ENCODE data around the gene HDGFL3. TPM values are rescaled to one million over a fixed set of nuclear protein-coding genes. Genes with fewer than 3 reads are reported as not detected.
"Not testable (repeated sequence)": the region's sequence is repeated elsewhere in the genome, so short reads cannot be mapped to it uniquely, and the experiment has no call there.

The HDGFL3 gene
- total RNA-seq, 1 donor from 2014 or later: 26.5 TPM

DNA sequence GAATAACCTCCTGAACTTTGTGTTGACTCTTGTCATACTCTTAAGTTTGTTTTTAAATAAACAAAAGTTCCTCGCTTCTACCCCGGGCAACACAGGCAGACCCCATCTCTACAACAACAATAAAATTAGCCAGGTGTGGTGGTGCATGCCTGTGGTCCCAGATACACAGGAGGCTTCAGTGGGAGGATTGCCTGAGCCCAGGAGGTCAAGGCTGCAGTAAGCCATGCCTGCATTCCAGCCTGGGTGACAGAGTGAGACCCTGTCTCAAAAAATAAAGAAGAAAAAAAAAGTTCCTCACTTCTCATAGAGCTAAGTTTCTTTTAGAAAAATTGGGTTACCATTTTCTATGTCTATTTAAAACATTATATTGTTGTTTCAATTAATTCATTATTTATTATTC lies 29.2 kb downstream of the HDGFL3 start:
- H3K9me3 ChIP-seq: no peaks in the 10 kb centered on the region
- TF ChIP-seq, protein P1, sequence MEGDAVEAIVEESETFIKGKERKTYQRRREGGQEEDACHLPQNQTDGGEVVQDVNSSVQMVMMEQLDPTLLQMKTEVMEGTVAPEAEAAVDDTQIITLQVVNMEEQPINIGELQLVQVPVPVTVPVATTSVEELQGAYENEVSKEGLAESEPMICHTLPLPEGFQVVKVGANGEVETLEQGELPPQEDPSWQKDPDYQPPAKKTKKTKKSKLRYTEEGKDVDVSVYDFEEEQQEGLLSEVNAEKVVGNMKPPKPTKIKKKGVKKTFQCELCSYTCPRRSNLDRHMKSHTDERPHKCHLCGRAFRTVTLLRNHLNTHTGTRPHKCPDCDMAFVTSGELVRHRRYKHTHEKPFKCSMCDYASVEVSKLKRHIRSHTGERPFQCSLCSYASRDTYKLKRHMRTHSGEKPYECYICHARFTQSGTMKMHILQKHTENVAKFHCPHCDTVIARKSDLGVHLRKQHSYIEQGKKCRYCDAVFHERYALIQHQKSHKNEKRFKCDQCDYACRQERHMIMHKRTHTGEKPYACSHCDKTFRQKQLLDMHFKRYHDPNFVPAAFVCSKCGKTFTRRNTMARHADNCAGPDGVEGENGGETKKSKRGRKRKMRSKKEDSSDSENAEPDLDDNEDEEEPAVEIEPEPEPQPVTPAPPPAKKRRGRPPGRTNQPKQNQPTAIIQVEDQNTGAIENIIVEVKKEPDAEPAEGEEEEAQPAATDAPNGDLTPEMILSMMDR (IDR thresholded peaks at IDR 0.05): no peak
- intact Hi-C loops (cut with DNase I): no loop called here
- DNase-seq: no peak
- H3K36me3 ChIP-seq: no peaks in the 10 kb centered on the region
- ATAC-seq: no peak
- no peak overlapping the region for H3K27ac ChIP-seq
- no peak overlapping the region for H3K4me3 ChIP-seq
- no peaks in the 10 kb centered on the region for H3K27me3 ChIP-seq (ENCODE audit: low read depth)
- H3K4me1 ChIP-seq: no peaks in the 10 kb centered on the region

DNA sequence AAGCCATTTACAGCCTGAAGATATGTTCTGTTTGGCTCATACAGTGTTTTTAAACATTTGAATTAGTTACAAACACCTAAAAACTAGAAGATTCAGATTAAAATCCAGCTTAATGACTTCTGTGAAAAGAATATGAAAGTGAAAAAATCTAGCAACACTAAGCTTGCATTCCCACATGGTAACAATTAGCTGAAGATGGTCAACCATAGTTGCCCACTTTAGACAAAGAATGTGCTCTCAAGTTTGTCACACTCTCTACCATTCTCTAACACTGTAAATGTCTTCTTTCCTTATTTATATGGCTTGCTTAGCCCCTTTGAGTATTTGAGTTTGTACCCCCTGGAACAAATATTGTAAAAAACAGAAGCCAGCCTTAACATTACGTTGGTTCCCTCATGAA lies 32.7 kb downstream of the HDGFL3 start:
- no peak overlapping the region for H3K27ac ChIP-seq
- no peaks in the 10 kb centered on the region for H3K27me3 ChIP-seq (ENCODE audit: low read depth)
- no peaks in the 10 kb centered on the region for H3K4me1 ChIP-seq
- ATAC-seq (no peak), DNase-seq (no peak)
- no peaks in the 10 kb centered on the region for H3K9me3 ChIP-seq
- no peaks in the 10 kb centered on the region for H3K36me3 ChIP-seq
- TF ChIP-seq, protein P1 (IDR thresholded peaks at IDR 0.05): no peak
- intact Hi-C loops (cut with DNase I): no loop called here
- no peak overlapping the region for H3K4me3 ChIP-seq

DNA sequence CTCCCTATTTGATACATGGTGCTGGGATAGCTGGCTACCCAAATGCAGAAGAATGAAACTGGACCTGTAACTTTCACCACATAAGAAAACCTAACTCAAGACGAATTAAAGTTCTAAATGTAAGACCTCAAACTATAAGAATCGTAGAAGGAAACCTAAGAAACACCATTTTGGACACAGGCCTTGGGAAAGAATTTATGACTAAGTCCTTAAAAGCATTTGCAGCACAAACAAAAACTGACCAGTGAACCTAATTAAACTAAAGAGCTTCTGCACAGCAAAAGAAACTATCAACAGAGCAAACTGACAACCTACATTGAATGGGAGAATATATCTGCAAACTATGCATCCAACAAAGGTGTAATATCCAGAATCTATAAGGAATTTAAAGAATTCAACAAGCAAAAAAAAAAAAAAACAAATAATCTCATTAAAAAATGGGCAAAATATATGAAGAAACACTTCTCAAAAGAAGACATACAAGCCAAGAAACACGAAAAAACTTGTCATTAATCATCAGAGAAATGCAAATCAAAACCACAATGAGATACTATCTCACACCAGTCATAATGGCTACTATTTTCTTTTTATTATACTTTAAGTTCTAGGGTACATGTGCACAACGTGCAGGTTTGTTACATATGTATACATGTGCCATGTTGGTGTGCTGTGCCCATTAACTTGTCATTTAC lies 37.0 kb downstream of the HDGFL3 start:
- TF ChIP-seq, protein P1 (IDR thresholded peaks at IDR 0.05): no peak
- no peak overlapping the region for H3K27ac ChIP-seq

DNA sequence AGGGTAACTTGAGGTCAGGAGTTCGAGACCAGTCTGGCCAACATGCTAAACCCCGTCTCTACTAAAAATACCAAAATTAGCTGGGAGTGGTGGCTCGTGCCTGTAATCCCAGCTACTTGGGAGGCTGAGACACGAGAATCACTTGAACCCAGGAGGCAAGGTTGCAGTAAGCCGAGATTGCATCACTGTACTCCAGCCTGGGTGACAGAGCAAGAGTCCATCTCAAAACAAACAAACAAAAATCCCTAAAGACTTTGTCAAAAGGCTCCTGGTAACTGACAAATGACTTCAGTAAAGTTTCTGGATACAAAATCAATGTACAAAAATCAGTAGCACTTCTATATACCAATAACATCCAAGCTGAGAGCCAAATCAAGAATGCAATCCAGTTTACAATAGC lies 38.0 kb downstream of the HDGFL3 start:
- H3K27me3 ChIP-seq (ENCODE audit: low read depth); H3K36me3 ChIP-seq; H3K27ac ChIP-seq; ATAC-seq; H3K4me3 ChIP-seq; H3K4me1 ChIP-seq; intact Hi-C loops (cut with DNase I); DNase-seq: not testable (repeated sequence)
- H3K9me3 ChIP-seq: peaks cover 13% of the 10 kb centered on the region

More for the DNA sequence above, 37.0 kb downstream of the HDGFL3 start:
- H3K27me3 ChIP-seq (ENCODE audit: low read depth): no peaks in the 10 kb centered on the region
- intact Hi-C loops (cut with DNase I): no loop called here
- no peaks in the 10 kb centered on the region for H3K4me1 ChIP-seq
- no peak overlapping the region for H3K4me3 ChIP-seq
- no peak for ATAC-seq
- DNase-seq: no peak
- H3K9me3 ChIP-seq: peaks cover 13% of the 10 kb centered on the region
- no peaks in the 10 kb centered on the region for H3K36me3 ChIP-seq

GRCh38 chr15:83166830-83167229 lies 40.8 kb downstream of the HDGFL3 start:
- Histone ChIP-seq H3K4me1 (no peaks in the 10 kb centered on the region), H3K9me3 (peaks cover 13% of the 10 kb centered on the region), H3K4me3 (no peak overlapping the region), H3K27me3 (ENCODE audit: low read depth) (no peaks in the 10 kb centered on the region), H3K36me3 (no peaks in the 10 kb centered on the region), H3K27ac (no peak overlapping the region)
- no peak for DNase-seq
- ATAC-seq: no peak
- intact Hi-C loops (cut with DNase I): no loop called here
- TF ChIP-seq, protein P1 (IDR thresholded peaks at IDR 0.05): no peak

DNA sequence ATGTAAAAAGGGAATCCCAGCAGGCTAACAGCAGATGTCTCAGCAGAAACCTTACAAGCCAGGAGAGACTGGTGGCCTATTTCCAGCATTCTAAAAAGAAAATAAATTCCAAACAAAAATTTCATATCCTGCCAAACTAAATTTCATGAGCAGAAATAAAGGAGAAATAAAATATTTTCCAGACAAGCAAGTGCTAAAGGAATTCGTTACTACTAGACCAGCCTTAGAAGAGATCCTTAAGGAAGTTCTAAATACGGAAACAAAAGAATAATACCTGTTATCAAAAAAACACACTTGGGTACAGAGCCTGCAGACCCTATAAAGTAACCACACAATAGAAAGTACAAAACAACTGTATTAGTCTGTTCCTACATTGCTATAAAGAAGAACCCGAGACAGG lies 41.4 kb downstream of the HDGFL3 start:
- DNase-seq: no peak
- ATAC-seq: no peak
- intact Hi-C loops (cut with DNase I): no loop called here
- Histone ChIP-seq H3K4me3 (no peak overlapping the region), H3K9me3 (peaks cover 13% of the 10 kb centered on the region), H3K4me1 (no peaks in the 10 kb centered on the region), H3K36me3 (no peaks in the 10 kb centered on the region), H3K27me3 (ENCODE audit: low read depth) (no peaks in the 10 kb centered on the region), H3K27ac (no peak overlapping the region)
- TF ChIP-seq, protein P1 (IDR thresholded peaks at IDR 0.05): no peak
